HepG2 (cell line): ENCODE data around the gene SCAPER. TPM values are rescaled to one million over a fixed set of nuclear protein-coding genes. Genes with fewer than 3 reads are reported as not detected.

Experiments used
- ATAC-seq: fragments of 200-7000 bp; cut with Tn5 transposase; 3 replicates; pipeline ENCODE4 v1.9.1; 2020; ENCODE audit warnings: mild to moderate bottlenecking, moderate library complexity
- BruUV-seq: library from RNA; stranded (reverse); fragments of 400-500 nt; replicated peaks from 2 replicates; lab custom pipeline; 2021; lab: Mats Ljungman, UMichigan
- CTCF ChIA-PET: fragments of 300-600 bp; formaldehyde crosslinking; extraction: SDS; loops from one replicate; lab custom pipeline; 2021; ENCODE audit warnings: low total read pairs, inconsistent platforms, low intra/inter-chr PET ratio; lab: Yijun Ruan, JAX
- POLR2A ChIA-PET: fragments of 350-600 bp; sonication (Branson Sonifier 250); formaldehyde crosslinking; loops from one replicate; lab custom pipeline; 2020; ENCODE audit warnings: antibody characterized with exemption, inconsistent platforms; lab: Yijun Ruan, JAX
- DNase-seq: peaks from one replicate; pipeline ENCODE4 v3.0.0-alpha.2; 2015; ENCODE audit warnings: low spot score
- FAIRE-seq: peaks from 3 replicates; lab custom pipeline; 2011; peaks lifted over from hg19 to GRCh38; lab: Jason Lieb, UNC
- H2AFZ ChIP-seq: one replicate; pipeline ENCODE4 v1.6.1; 2011; ENCODE audit warnings: low read length, inconsistent platforms
- H3K27ac ChIP-seq: fragments of 300-600 bp; 3 replicates; pipeline ENCODE4 v1.8.0; 2011; ENCODE audit warnings: mixed run types, mild to moderate bottlenecking, mixed read lengths, low read length, inconsistent platforms; ENCODE audit not compliant: insufficient read depth; ENCODE audit errors: extremely low read length
- H3K27me3 ChIP-seq, 2 experiments: fragments of 200-600 bp in 1 of 2; 2 replicates in 1 of 2; 3 replicates in 1 of 2; pipeline versions ENCODE4 v1.6.0 to v1.8.0; 2011; ENCODE audit warnings: low read length in 2 of 2, mild to moderate bottlenecking in 2 of 2, moderate library complexity in 2 of 2, inconsistent platforms in 1 of 2; ENCODE audit not compliant: insufficient read depth in 2 of 2, control insufficient read depth in 1 of 2
- H3K36me3 ChIP-seq, 2 experiments: fragments of 200-600 bp in 1 of 2; replicated peaks in 1 of 2; 2 replicates in 1 of 2; 3 replicates in 1 of 2; pipeline versions ENCODE4 v1.5.1 to v1.8.0; 2011; ENCODE audit warnings: low read length in 2 of 2, inconsistent platforms in 1 of 2; ENCODE audit not compliant: insufficient read depth in 2 of 2, control insufficient read depth in 1 of 2
- H3K4me1 ChIP-seq: 2 replicates; pipeline ENCODE4 v1.5.1; 2012; ENCODE audit warnings: low read length, inconsistent platforms; ENCODE audit not compliant: insufficient read depth
- H3K4me2 ChIP-seq: 2 replicates; pipeline ENCODE4 v1.6.0; 2011; ENCODE audit warnings: low read depth, low read length, inconsistent platforms
- H3K4me3 ChIP-seq, 3 experiments: fragments of 200-600 bp in 1 of 3; sonication (generic), shearing (Covaris generic) in 1 of 3; replicated peaks in 1 of 3; 2 replicates each; pipeline ENCODE4 v1.5.1; 2011 to 2016; ENCODE audit warnings: low read length in 3 of 3, inconsistent platforms in 2 of 3, low read depth in 2 of 3, mild to moderate bottlenecking in 2 of 3, control low read depth in 1 of 3, mixed read lengths in 1 of 3; ENCODE audit not compliant: insufficient read depth in 1 of 3
- H3K79me2 ChIP-seq: one replicate; pipeline ENCODE4 v1.6.1; 2011; ENCODE audit warnings: low read length, inconsistent platforms; ENCODE audit not compliant: insufficient read depth
- H3K9ac ChIP-seq: 2 replicates; pipeline ENCODE4 v1.6.0; 2011; ENCODE audit warnings: mild to moderate bottlenecking, low read depth, low read length, inconsistent platforms; ENCODE audit not compliant: insufficient read depth
- H3K9me3 ChIP-seq: 2 replicates; pipeline ENCODE4 v1.5.1; 2012; ENCODE audit warnings: mild to moderate bottlenecking, low read length
- H4K20me1 ChIP-seq: 2 replicates; pipeline ENCODE4 v1.6.0; 2011; ENCODE audit warnings: inconsistent platforms, mild to moderate bottlenecking, low read length, moderate library complexity; ENCODE audit not compliant: insufficient read depth
- AHR ChIP-seq: IDR thresholded peaks from 2 replicates; pipeline ENCODE4 v1.6.1; 2018; ENCODE audit warnings: missing genetic modification reagents, missing compliant biosample characterization
- HNF4A ChIP-seq: sonication (generic); formaldehyde crosslinking; IDR thresholded peaks from 2 replicates; pipeline ENCODE4 v1.4.0; 2020; ENCODE audit warnings: missing genetic modification reagents
- IKZF4 ChIP-seq: sonication (generic); formaldehyde crosslinking; IDR thresholded peaks from 2 replicates; pipeline ENCODE4 v1.5.1; 2020; ENCODE audit warnings: borderline replicate concordance, mild to moderate bottlenecking, low read depth, missing genetic modification reagents; ENCODE audit errors: not compliant biosample characterization
- RAD21 ChIP-seq: fragments of 450-650 bp; formaldehyde crosslinking; IDR thresholded peaks from 2 replicates; pipeline ENCODE4 v1.5.0; 2020; ENCODE audit warnings: mild to moderate bottlenecking
- SIN3B ChIP-seq: fragments of 150-350 bp; IDR thresholded peaks from 2 replicates; pipeline ENCODE4 v1.6.1; 2014; ENCODE audit warnings: low read length
- SMAD3 ChIP-seq: sonication (generic); formaldehyde crosslinking; IDR thresholded peaks from 2 replicates; pipeline ENCODE4 v1.4.0; 2020; ENCODE audit warnings: missing genetic modification reagents
- ZBTB7A ChIP-seq: sonication (generic); formaldehyde crosslinking; IDR thresholded peaks from 2 replicates; pipeline ENCODE4 v1.8.0; 2022; ENCODE audit warnings: mild to moderate bottlenecking, missing genetic modification reagents
- ZEB1 ChIP-seq: IDR thresholded peaks from 2 replicates; pipeline ENCODE4 v1.6.1; 2012; ENCODE audit warnings: mild to moderate bottlenecking, low read depth, inconsistent platforms; ENCODE audit not compliant: insufficient replicate concordance
- ZKSCAN8 ChIP-seq: IDR thresholded peaks from 2 replicates; pipeline ENCODE4 v1.6.1; 2016; ENCODE audit warnings: borderline replicate concordance, missing genetic modification reagents, missing compliant biosample characterization
- ZNF564 ChIP-seq: sonication (generic); formaldehyde crosslinking; IDR thresholded peaks from 2 replicates; pipeline ENCODE4 v1.8.1; 2023; ENCODE audit warnings: mild to moderate bottlenecking, missing genetic modification reagents
- ZNF782 ChIP-seq: sonication (generic); formaldehyde crosslinking; IDR thresholded peaks from 2 replicates; pipeline ENCODE4 v1.4.0; 2020; ENCODE audit warnings: missing genetic modification reagents, mild to moderate bottlenecking, borderline replicate concordance
- WGBS: methylation state at CpG from one replicate; pipeline ENCODE4 v1.1.6; 2017; ENCODE audit warnings: low lambda C conversion rate; 5-methylcytosine and 5-hydroxymethylcytosine counted together
- in situ Hi-C: cut with HindIII; loops from 2 replicates; pipeline ENCODE4 v1.10.0; 2017; ENCODE audit warnings: low pct_unique_long_range_greater_than_20kb; ENCODE audit not compliant: extremely low pct_ligation_motif_present
- intact Hi-C: fragments of 100-400 bp; cut with micrococcal nuclease; formaldehyde crosslinking; loops from one replicate; pipeline ENCODE4 v1.10.0; 2022; ENCODE audit not compliant: unreplicated experiment
- polyA plus RNA-seq, 8 experiments: library from polyadenylated mRNA; depleted of rRNA in 3 of 8; stranded (reverse) in 7 of 8; unstranded in 1 of 8; fragments of >200 nt; fragmentation: Illumina TruSeq in 4 of 8; extraction: Trizol in 4 of 8; gene quantifications; 2 replicates each; pipeline versions ENCODE4 v1.2.1 to v1.2.3, GENCODE V29; 2011 to 2016; ENCODE audit warnings: low read depth in 4 of 8, missing spikeins in 1 of 8, mixed read lengths in 1 of 8; ENCODE audit not compliant: insufficient read depth in 1 of 8
- total RNA-seq, 5 experiments: library from RNA; depleted of rRNA; stranded (reverse); fragments of >200 nt; fragmentation: Illumina TruSeq; extraction: Trizol; gene quantifications; 2 replicates each; pipeline ENCODE4 v1.2.3, GENCODE V29; 2016; ENCODE audit warnings: low read depth in 1 of 5
- TF ChIP-seq, protein P1 (sequence below): sonication (generic); formaldehyde crosslinking; IDR thresholded peaks from 2 replicates; pipeline ENCODE4 v1.9.0; 2021; ENCODE audit warnings: missing genetic modification reagents, mild to moderate bottlenecking, borderline replicate concordance
- TF ChIP-seq, protein P2 (sequence below): IDR thresholded peaks from 2 replicates; pipeline ENCODE4 v1.6.1; 2016; ENCODE audit warnings: control low read depth
- TF ChIP-seq, protein P3 (sequence below): sonication (generic); formaldehyde crosslinking; IDR thresholded peaks from 2 replicates; pipeline ENCODE4 v1.8.0; 2023; ENCODE audit warnings: mild to moderate bottlenecking, missing genetic modification reagents

The SCAPER gene
- total and polyA plus RNA-seq, 2 of the 13 experiments (the other 11 are each of a cell fraction or from before 2014, with no cell fraction given): 4.3 to 10.5 TPM

DNA sequence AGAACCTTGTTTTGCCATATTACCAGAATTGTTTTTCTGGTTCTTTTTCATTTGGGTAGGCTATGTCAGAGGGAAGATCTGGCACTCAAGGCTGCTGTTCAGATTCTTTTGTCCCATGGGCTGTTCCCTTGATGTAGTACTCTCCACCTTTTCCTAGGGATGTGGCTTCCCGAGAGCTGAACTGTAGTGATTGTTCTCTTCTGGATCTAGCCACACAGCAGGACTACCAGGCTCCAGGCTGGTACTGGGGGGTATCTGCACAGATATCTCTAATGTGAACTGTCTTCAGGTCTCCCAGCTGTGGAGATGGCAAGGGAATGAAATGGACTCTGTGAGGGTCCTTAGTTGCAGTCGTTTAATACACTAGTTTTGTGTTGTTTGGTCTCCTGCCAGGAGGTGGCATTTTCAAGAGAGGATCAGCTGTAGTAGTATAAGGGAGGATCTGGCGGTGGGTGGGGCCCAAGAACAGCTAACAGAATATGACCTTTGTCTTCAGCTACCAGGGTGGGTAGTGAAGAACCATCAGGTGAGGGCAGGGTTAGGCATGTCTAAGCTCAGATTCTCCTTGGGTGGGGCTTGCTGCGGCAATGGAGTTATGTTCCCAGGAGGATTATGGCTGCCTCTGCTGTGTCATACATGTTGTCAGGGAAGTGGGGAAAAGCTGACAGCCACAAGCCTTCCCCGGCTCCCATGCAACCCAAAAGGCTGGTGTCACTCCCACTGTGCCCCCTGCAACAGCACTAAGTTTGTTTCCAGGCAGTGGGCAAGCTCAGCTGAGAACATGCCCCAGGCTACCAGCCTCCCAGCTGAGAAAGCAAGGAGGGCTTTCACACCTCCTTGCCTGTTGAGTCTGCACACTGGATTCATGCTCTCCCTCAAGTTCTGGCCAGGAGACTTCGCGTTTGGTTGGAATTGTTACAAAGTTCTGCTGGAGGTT, 316.1 kb downstream of the SCAPER start:
- Histone ChIP-seq H3K4me3 (no peak overlapping the region), H3K27me3 (no peaks in the 10 kb centered on the region), H3K4me2 (no peak overlapping the region), H4K20me1 (no peaks in the 10 kb centered on the region), H3K9ac (no peak overlapping the region), H3K79me2 (no peaks in the 10 kb centered on the region), H3K36me3 (no peaks in the 10 kb centered on the region), H3K4me1 (peaks cover 9% of the 10 kb centered on the region; the same call in 1 of the 2 replicates), H3K27ac (no peak overlapping the region), H2AFZ (no peak overlapping the region), H3K9me3 (no peaks in the 10 kb centered on the region)
- CTCF ChIA-PET: no interaction called here
- no TSS peak for BruUV-seq
- ATAC-seq (peak; percentile 34), FAIRE-seq (no peak), DNase-seq (no peak)
- in situ Hi-C loops: no loop called here
- TF ChIP-seq ZNF782 (CRISPR knock-in tag) (no peak), SIN3B (no peak)
- intact Hi-C loops: no loop called here
- 79% methylated on average over 6 of the region's 7 CpGs for WGBS
- POLR2A ChIA-PET: no interaction called here

DNA sequence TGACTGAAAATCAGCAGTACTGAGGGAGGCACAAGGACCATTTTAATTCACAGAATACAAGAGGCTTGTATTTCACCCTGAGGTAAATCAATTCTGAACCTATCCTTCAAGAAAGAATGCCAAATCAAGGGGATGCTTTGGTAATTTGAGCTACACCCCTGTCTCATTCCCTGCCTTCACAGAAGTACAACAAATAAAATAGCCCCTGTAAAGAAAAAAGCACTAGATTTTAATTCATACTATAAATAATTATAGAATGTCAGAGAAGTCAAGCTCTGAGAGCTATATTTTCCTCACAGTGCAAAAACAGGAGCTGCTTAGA, 319.6 kb downstream of the SCAPER start:
- intact Hi-C loops: no loop called here
- FAIRE-seq: no peak
- TF ChIP-seq IKZF4 (no peak), ZEB1 (no peak), SMAD3 (CRISPR knock-in tag) (no peak), ZKSCAN8 (CRISPR knock-in tag) (no peak), ZBTB7A (CRISPR knock-in tag) (no peak), AHR (no peak), HNF4A (CRISPR knock-in tag) (no peak), ZNF564 (CRISPR knock-in tag) (no peak), RAD21 (CRISPR knock-in tag) (no peak)
- TF ChIP-seq, protein P1, sequence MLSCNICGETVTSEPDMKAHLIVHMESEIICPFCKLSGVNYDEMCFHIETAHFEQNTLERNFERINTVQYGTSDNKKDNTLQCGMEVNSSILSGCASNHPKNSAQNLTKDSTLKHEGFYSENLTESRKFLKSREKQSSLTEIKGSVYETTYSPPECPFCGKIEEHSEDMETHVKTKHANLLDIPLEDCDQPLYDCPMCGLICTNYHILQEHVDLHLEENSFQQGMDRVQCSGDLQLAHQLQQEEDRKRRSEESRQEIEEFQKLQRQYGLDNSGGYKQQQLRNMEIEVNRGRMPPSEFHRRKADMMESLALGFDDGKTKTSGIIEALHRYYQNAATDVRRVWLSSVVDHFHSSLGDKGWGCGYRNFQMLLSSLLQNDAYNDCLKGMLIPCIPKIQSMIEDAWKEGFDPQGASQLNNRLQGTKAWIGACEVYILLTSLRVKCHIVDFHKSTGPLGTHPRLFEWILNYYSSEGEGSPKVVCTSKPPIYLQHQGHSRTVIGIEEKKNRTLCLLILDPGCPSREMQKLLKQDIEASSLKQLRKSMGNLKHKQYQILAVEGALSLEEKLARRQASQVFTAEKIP (CRISPR knock-in tag): no peak
- TF ChIP-seq, protein P2, sequence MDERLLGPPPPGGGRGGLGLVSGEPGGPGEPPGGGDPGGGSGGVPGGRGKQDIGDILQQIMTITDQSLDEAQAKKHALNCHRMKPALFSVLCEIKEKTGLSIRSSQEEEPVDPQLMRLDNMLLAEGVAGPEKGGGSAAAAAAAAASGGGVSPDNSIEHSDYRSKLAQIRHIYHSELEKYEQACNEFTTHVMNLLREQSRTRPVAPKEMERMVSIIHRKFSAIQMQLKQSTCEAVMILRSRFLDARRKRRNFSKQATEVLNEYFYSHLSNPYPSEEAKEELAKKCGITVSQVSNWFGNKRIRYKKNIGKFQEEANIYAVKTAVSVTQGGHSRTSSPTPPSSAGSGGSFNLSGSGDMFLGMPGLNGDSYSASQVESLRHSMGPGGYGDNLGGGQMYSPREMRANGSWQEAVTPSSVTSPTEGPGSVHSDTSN (CRISPR knock-in tag): no peak
- TF ChIP-seq, protein P3, sequence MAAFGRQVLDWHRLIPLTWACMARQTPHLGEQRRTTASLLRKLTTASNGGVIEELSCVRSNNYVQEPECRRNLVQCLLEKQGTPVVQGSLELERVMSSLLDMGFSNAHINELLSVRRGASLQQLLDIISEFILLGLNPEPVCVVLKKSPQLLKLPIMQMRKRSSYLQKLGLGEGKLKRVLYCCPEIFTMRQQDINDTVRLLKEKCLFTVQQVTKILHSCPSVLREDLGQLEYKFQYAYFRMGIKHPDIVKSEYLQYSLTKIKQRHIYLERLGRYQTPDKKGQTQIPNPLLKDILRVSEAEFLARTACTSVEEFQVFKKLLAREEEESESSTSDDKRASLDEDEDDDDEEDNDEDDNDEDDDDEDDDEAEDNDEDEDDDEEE (CRISPR knock-in tag): no peak

More for the DNA sequence above, 319.6 kb downstream of the SCAPER start:
- Histone ChIP-seq H2AFZ (no peak overlapping the region), H3K27ac (no peak overlapping the region), H3K9ac (no peak overlapping the region), H3K4me1 (peaks cover 9% of the 10 kb centered on the region; the same call in 1 of the 2 replicates), H3K9me3 (peaks cover 4% of the 10 kb centered on the region; the same call in 1 of the 2 replicates), H3K36me3 (no peaks in the 10 kb centered on the region), H3K4me2 (no peak overlapping the region), H3K79me2 (no peaks in the 10 kb centered on the region), H4K20me1 (no peaks in the 10 kb centered on the region), H3K4me3 (no peak overlapping the region), H3K27me3 (no peaks in the 10 kb centered on the region)
- BruUV-seq: no TSS peak
- POLR2A ChIA-PET: no interaction called here
- in situ Hi-C loops: no loop called here
- CTCF ChIA-PET: no interaction called here
- ATAC-seq (no peak), DNase-seq (no peak)
